ENCODE measurements around the gene COL23A1. TPM values are rescaled to one million over a fixed set of nuclear protein-coding genes. Genes with fewer than 3 reads are reported as not detected.
"Not testable (repeated sequence)": the region's sequence is repeated elsewhere in the genome, so short reads cannot be mapped to it uniquely, and the experiment has no call there.

Gene COL23A1
- total RNA-seq, 1 donor from 2014 or later, result 0.55 TPM

GRCh38 chr5:178234750-178235587 lies 355.2 kb downstream of the COL23A1 start:
- DNase-seq (ENCODE audit: low spot score), result no peak

- no peak for DNase-seq (ENCODE audit: low spot score)
Observed at GRCh38 chr5:178234121-178234749, 356.0 kb downstream of the COL23A1 start.

GRCh38 chr5:178232920-178233429 lies 357.2 kb downstream of the COL23A1 start:
- DNase-seq (ENCODE audit: low spot score), result no peak

- peak; percentile 94 for DNase-seq (ENCODE audit: low spot score)
Observed at GRCh38 chr5:178232124-178232919, 357.9 kb downstream of the COL23A1 start, which contains the start of gene PHYKPL. Gene PHYKPL (minus strand): TSS chr5:178232802. CDS start chr5:178232550, 252 bp downstream.

- no peak for DNase-seq (ENCODE audit: low spot score)
Observed at GRCh38 chr5:178231539-178232123, 358.6 kb downstream of the COL23A1 start.

GRCh38 chr5:178230879-178231538 lies 359.2 kb downstream of the COL23A1 start:
- DNase-seq (ENCODE audit: low spot score), result no peak

- no peak for DNase-seq (ENCODE audit: low spot score)
Observed at GRCh38 chr5:178229861-178230260, 360.3 kb downstream of the COL23A1 start.

GRCh38 chr5:178229111-178229510 lies 361.1 kb downstream of the COL23A1 start:
- DNase-seq (ENCODE audit: low spot score), result not testable (repeated sequence)

- DNase-seq (ENCODE audit: low spot score), result no peak
Observed at GRCh38 chr5:178228609-178229008, 361.6 kb downstream of the COL23A1 start.

- DNase-seq (ENCODE audit: low spot score), result no peak
Observed at GRCh38 chr5:178227929-178228328, 362.3 kb downstream of the COL23A1 start.

- no peak for DNase-seq (ENCODE audit: low spot score)
Observed at GRCh38 chr5:178227138-178227659, 363.0 kb downstream of the COL23A1 start.

- no peak for DNase-seq (ENCODE audit: low spot score)
Observed at GRCh38 chr5:178225174-178225573, 365.0 kb downstream of the COL23A1 start.

GRCh38 chr5:178224403-178224802 lies 365.8 kb downstream of the COL23A1 start:
- no peak for DNase-seq (ENCODE audit: low spot score)

GRCh38 chr5:178223828-178224335 lies 366.3 kb downstream of the COL23A1 start:
- DNase-seq (ENCODE audit: low spot score), result no peak

- DNase-seq (ENCODE audit: low spot score), result no peak
Observed at GRCh38 chr5:178223196-178223773, 366.9 kb downstream of the COL23A1 start.

GRCh38 chr5:178222292-178222691 lies 367.9 kb downstream of the COL23A1 start:
- no peak for DNase-seq (ENCODE audit: low spot score)

GRCh38 chr5:178221853-178222252 lies 368.3 kb downstream of the COL23A1 start:
- DNase-seq (ENCODE audit: low spot score), result no peak

- DNase-seq (ENCODE audit: low spot score), result no peak
Observed at GRCh38 chr5:178221282-178221681, 368.9 kb downstream of the COL23A1 start.

- no peak for DNase-seq (ENCODE audit: low spot score)
Observed at GRCh38 chr5:178218827-178219226, 371.4 kb downstream of the COL23A1 start.
